Activated naive CD4-positive, alpha-beta T cell (primary cell): ENCODE measurements around the gene SIT1.
"Not testable (repeated sequence)": the region's sequence is repeated elsewhere in the genome, so short reads cannot be mapped to it uniquely, and the experiment has no call there.

Source experiments
- DNase-seq, 4 experiments: peaks; one replicate each; lab custom pipeline; 2025; lab: John Stamatoyannopoulos, UW

Gene SIT1

DNA sequence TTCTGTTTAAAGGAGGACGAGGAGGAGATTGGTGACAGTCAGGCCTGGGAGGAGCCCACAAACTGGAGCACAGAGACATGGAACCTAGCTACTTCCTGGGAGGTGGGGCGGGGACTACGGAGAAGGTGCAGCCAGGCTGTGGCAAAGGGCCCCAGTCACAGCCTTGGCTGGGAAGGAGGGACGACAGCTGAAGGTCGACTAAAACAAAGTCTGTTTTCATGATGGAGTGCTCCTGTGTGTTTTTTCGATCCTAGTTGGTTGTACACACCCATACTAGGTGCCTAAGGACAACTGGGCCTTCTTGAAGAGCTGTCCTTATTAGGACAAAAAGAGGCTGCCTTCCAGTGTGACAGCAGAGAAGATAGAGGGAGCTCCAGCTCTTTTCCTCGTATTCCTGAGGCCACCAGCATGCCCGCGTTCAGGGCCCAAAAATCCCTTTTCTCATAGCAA, 10.3 kb upstream of the SIT1 start:
- DNase-seq: no peak

DNA sequence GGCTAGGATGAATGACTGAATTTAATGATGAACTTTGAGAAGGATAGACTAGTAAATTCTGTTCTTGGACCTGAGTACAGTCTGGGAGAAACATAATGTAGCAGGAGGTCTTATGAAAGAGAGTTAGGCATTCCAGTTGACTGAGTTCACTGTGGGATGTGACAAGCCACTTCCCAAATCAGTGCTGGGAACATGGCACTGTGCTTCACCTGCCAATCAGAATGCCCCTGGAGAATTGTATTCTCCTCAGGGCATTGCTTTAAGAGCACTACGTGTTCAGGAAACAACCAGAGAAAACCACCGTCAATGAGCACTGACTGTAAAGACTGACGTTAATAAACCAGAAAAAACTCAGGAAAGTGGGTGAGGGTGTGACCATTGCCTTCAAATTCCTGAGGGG, 8.6 kb upstream of the SIT1 start:
- DNase-seq: no peak

DNA sequence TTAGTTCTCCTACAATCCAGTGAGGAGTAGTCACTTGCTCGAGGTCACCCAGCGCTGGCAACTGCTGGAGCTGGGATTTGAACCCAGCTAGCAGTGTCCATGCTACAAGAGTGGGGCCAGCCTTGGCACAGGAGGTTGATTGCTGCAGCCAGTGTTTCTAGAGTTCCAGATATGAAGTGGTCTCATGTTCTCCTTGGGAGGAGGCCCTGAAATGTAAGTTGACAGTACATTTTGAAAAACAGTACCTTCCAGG, 8.2 kb upstream of the SIT1 start:
- DNase-seq: no peak

DNA sequence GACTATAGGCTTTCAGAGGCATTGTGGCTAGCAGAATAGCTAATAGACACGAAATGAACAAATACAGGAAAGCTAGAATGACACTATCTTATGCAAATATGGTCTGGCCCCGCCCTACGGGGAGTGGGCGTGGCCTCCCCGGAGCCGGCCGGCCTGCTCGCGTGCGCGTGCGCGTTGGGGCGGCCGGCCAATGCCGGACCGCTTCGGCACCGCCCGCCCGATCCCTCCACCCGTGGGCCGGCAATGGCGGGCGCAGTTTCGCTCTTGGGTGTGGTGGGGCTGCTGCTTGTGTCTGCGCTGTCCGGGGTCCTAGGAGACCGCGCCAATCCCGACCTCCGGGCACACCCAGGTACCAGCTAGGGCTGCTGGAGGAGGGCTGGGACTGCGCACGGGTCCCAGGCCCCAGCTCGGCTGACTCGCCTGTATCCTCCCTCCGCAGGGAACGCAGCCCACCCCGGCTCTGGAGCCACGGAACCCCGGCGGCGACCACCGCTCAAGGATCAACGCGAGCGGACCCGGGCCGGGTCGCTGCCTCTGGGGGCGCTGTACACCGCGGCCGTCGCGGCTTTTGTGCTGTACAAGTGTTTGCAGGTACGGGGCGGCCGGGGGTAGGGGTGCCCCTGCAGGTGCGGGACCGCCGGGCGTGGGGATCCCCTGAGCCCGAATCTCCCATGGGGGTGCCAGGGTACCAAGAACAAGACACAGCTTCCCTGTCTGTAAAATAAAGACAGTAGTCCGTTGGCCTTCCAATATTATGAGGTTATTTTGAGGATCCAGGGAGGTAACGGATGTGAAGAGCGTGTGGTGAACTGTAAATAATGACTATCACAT, 7.6 kb upstream of the SIT1 start, which contains the start of gene CCDC107:
TSS of gene CCDC107 (plus strand) at position 156 of the 831 bp plus-strand sequence. CDS start at position 244, 88 bp downstream.
- peak; percentile 66 to 76 (median 73) for DNase-seq

DNA sequence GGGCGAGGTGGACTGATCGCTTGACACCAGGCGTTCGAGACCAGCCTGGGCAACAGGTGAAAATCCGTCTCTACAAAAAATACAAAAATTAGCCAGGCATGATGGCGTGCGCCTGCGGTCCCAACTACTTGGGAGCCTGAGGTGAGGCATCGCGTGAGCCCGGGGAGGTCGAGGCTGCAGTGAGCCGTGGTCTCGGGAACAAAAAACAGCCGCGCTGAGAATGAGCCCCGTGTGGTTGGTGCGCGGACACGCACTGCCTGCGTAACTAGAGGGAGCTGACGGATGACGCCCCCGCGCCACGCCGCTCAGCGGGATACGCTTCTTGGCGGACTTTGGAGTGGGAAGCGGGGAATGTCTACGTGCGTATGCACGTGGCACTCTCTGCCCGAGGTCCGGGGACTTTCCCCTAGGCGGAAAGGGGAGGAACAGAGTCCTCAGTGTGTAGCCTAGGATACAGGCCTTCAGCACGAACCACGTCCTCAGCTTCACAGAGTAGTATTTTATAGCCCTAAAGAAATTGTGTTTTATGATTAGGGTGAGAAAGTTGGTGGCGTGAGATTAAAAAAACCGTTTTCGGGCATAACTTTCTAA, 6.9 kb upstream of the SIT1 start, which contains the start of gene RMRP:
TSS of gene RMRP (minus strand) at position 474 of the 591 bp plus-strand sequence.
- peak; percentile 55 to 77 (median 69) for DNase-seq

- DNase-seq: no peak
These were observed 6.3 kb upstream of the SIT1 start for GRCh38 chr9:35656831-35657545.

DNA sequence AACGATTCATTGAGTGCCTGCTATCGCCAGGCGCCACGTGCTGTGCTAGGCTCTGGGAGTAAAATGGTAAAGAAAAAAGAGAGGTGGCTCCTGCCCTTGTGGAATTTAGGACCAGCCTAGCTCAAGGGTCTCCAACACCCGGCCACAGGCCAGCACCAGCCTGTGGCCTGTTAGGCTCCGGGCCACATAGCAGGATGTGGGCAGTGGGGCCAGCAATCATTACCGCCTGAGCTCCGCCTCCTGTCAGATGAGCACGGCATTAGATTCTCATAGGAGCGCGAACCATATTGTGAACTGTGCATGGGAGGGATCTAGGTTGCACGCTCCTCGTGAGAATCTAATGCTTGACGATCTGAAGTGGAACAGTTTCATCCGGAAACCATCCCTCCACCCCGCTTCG, 5.6 kb upstream of the SIT1 start:
- DNase-seq: no peak

- DNase-seq: no peak
These were observed 2.9 kb upstream of the SIT1 start for GRCh38 chr9:35653611-35654010.

- DNase-seq: no peak
These were observed 2.1 kb upstream of the SIT1 start for GRCh38 chr9:35652829-35653209.

GRCh38 chr9:35651956-35652828, 1.5 kb upstream of the SIT1 start:
- DNase-seq: no peak

- peak in 2 of 4 experiments; percentile 17 to 53 for DNase-seq
These were observed 1.0 kb downstream of the SIT1 start for GRCh38 chr9:35649431-35650340.

DNA sequence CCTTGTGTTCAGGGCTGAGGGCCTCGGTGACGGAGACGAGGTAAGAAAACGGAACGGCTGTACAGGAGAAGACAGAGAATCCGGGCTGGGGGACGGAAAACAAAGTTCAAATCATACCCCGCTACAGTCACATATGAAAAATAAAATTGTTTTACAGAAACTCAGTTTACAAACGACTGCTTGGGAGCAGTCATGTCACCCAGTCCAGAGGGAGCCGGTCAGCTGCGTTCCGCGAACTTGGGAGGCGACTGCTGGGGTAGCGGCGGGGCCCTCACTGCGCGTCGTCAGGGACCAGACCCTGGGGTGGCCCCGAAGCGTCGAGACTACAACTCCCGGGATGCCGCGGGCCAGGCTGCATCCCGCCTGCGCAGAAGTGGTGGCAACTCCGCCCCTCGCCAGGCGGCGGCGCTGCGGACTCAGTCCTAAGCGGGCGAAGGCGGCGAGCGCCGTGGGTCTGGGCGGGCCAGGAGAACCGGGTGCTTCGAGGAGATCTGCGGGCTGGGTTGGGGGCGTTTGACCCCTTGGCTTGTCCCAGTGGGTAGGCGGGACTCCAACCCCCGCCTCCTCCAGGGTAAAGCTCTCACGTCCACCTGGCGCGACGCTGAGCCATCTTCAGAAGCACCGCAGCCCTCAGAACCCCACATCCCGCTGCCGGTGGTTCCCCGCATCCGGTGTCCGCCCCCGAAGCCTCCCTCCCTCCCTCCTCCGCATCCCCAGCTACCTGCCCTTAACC, 4.0 kb downstream of the SIT1 start:
- DNase-seq: peak; percentile 76 to 89 (median 84)

DNA sequence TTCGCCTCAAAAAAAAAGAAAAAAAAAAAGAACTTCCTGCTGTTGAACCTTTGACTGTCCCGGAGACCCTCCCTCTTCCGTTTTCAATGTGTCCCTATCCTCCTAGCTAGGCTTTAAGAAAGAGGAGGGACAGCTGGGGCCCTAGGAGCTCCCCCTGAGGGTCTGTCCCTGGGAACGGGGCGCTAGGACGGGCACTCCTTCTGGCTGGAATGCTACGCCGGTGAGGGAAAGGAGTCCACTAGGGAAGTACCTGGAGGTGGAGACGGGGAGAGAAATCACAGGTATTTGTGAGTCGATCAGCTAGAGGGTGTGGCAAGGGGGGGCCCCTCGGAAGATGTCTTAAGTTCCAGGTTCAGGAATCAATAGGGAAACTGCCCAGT, 4.6 kb downstream of the SIT1 start:
- DNase-seq: no peak

DNA sequence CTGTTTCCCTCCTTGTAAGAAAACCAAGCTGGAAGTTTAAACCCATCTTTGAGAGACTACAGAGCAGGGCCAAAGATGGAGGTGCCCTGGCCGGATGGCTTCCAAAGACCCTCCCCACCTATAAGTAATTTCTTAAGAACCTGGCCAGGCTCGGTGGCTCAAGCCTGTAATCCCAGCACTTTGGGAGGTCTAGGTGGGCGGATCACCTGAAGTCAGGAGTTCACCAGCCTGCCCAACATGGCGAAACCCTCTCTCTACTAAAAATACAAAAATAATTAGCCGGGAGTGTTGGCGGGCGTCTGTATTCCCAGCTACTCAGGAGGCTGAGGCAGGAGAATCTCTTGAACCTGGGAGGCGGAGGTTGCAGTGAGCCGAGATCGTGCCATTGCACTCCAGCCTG, 5.0 kb downstream of the SIT1 start:
- DNase-seq: not testable (repeated sequence)

- DNase-seq: no peak
These were observed 7.7 kb downstream of the SIT1 start for GRCh38 chr9:35643046-35643445.

- not testable (repeated sequence) for DNase-seq
These were observed 9.3 kb downstream of the SIT1 start for GRCh38 chr9:35641478-35641877.

DNA sequence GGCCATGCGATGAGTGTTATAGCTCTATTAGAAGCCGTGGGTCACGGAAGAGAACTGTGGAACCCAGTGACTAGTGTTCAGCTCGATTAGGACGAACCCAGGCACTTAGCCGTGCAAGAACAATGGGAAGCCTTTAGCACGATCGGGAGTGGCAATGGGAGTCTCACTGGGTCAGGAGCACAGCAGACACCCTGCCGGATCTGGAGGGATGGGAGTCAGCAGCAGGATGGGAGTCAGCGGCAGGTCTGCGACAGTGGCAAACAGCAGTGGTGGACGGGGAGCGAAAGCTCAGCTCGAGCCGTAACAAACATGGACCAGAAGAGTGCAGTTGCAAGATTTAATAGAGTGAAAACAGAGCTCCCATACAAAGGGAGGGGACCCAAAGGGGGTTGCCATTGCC, 10.3 kb downstream of the SIT1 start:
- DNase-seq: not testable (repeated sequence)

DNA sequence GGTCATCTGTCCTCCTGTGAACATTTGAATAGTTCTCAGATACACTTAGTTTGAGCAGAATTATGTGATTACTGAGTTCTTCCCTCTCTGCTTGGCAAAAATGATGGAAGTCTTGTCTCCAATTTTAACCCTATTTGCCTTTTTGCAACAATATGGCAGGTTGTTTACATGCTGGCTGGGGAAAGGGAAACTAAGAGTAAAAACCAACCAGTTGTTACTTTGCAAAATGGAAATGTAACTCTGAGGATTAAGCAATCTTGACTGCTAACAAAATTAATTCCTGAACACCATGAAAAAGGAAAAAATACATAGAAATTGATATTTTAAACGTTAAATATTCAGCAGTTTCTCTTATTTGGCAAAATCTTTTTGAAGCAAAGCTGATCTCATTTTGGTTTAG, 11.1 kb downstream of the SIT1 start:
- no peak for DNase-seq

DNA sequence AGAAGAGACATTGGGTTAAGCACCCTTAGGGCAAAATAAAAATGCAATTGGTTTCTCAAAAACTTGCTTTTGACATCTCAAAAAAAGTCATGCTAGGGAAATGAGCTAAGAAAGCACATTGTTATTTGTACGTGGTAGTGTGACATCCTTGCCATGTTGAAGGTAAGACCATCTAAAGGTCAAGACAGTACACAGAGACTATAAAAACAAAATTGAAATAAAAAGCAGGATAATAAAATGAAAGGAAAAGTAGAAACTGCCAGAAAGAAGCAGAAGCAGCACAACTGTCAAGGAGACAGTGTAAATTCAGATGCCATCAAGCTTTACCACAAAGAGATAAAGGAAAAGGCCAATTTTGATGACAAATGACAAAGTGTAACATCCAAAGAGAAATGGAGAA, 11.5 kb downstream of the SIT1 start:
- DNase-seq: not testable (repeated sequence)

DNA sequence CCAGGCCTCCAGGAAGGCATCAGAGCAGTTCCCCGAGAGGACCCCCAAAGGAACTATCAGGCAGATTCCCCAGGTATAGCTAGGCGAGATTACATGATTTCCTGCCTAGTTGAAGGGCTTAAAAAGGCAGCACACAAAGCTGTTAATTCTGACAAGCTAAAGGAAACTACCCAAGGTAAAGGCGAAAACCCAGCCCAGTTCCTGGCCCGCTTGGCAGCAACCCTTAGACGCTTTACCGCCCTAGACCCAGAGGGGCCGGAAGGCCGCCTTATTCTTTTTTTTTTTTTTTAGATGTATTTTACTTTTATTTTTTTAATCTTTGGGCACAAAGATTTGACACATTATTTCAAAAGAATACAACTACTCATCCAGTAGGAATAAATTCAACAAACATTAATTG, 12.0 kb downstream of the SIT1 start:
- DNase-seq: peak in 1 of 4 experiments; percentile 12
